ACHN (cell line): ENCODE data around the gene MYPOP.
"Not testable (repeated sequence)": the region's sequence is repeated elsewhere in the genome, so short reads cannot be mapped to it uniquely, and the experiment has no call there.

Source experiments
- DNase-seq: peaks from one replicate; pipeline ENCODE4 v3.0.0-alpha.2; 2015
- in situ Hi-C: cut with HindIII; loops from 2 replicates; pipeline ENCODE4 v1.10.0; 2017; ENCODE audit warnings: low sequenced_read_pairs, low pct_ligation_motif_present, low pct_unique_long_range_greater_than_20kb

The MYPOP gene

DNA sequence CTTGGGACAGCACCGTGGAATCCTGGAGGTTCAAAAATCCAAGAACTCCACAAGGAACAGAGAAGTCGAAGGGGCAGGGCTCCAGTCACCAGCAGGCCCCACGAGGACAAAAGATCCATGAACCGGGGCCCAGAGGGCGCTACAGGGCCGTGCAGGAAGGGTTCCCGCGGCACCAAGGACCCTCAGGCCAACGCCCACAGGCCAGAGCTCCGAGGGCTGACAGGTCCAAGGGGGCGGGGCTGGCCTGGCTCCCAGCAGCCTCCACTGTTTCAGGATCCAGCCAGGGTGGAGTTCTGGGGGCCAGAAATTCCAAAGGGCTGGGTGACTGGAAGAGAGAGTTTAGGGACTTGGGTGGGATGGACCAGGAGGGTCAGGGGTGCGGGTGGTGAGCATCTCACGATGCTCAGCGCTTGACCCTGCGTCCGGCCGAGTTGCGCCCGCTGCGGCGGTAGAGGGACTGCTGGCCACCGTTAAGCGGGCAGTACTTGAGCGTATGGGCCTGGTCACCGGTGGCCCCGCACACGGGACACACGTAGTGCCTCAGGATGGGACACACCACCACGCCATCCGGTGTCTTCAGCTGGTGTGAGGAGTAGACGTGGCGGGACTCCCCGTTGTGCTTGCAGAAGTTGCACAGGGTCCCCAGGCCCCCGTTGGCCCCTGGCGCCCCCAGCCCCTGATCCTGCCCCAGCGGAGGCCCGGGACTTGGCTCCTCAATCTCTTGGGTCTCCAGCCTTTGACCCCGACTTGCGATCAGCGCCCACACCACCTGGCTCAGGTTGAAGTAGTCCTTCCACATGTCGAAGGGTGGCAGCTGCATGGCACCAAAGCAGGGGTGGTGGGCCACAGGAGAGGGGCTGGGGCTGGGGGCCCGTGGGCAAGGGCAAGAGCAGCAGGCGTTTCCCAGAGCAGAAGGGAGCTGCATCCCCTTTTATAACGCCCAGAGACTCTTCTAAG, 11.7 kb upstream of the MYPOP start, which contains the start of gene NANOS2:
NANOS2 (minus strand) TSS at position 905 of the 957 bp plus-strand sequence; CDS start at position 820, 85 bp downstream.
- in situ Hi-C loops, result no loop called here
- DNase-seq, result no peak

- no peak for DNase-seq
- in situ Hi-C loops, result no loop called here
Observed at GRCh38 chr19:45911291-45911690, 8.9 kb upstream of the MYPOP start.

DNA sequence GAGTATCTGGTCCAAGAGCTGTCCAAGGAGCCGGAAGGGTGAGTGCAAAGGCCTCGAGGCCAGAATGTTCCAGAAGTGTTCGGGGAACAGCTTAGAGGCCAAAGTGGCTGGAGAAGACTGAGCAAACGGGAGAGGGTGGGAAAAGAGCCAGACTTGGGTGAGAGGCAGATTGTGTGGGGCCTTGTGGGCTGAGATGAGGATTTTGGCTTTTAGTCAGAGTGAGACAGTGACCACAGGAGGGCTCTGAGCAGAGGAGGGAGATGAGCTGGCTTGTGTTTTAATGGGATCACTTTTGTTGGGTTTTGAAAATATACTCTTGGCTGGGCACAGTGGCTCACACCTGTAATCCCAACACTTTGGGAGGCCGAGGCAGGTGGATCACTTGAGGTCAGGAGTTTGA, 6.5 kb upstream of the MYPOP start:
- in situ Hi-C loops, result no loop called here
- no peak for DNase-seq

DNA sequence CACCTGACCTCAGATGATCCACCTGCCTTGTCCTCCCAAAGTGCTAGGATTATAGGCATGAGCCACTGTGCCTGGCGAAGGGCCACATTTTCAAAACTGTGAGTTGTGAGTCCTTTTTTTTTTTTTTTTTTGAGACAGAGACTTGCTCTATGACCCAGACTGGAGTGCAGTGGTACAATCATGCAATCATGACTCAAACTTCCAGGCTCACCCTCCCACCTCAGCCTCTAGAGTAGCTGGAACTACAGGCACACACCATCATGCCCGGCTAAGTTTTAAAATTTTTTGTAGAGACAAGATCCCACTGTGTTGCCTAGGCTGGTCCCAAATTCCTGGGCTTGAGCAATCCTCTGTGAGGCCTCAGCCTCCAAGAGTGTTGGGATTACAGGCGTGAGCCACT, 3.8 kb upstream of the MYPOP start:
- no peak for DNase-seq
- in situ Hi-C loops, result no loop called here

DNA sequence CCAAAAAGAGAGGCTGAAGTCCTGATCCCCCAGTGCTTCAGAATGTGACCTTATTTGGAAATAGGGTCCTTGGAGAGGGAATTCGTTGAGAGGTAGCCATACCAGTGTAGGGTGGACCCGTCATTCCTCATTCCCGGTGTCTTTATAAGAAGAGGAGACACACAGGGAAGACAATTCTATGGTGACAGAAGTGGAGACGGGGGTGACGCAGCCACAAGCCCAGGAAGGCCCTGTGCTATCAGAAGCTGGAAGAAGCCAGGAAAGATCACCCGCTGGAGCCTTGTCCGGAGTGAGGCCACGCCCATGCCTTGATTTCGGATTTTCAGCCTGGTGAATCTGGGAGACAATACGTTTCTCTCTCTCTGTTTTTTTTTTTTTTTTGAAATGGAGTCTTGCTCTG, 2.6 kb upstream of the MYPOP start:
- in situ Hi-C loops, result no loop called here
- no peak for DNase-seq

- in situ Hi-C loops, result no loop called here
- peak; percentile 94 for DNase-seq
Observed at GRCh38 chr19:45902651-45903625, 525 bp upstream of the MYPOP start.

DNA sequence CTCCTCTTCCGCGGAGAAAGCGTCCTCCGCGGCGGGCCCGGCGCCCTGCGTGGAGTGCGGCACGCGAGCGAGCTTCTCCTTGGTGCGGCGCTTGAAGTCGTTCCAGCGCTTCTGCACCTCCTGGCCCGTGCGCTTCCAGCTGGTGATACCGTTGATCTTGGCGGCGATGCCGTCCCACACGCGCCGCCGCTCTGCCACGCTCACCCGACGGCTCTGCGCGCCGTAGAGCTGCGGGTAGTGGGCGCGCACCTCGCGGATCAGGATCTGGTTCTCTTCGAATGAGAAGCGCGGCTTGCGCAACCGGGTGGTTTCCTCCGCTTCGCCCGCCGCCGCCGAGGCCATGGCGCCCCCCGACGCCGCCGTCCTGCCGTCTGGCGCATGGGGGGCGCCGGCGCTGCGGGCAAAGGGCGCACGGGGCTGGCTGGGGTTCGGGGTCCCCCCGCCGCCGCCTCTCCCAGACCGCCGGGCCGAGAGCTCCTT, 941 bp downstream of the MYPOP start:
- in situ Hi-C loops, result no loop called here
- DNase-seq, result no peak

GRCh38 chr19:45900738-45901431, 1.5 kb downstream of the MYPOP start:
- in situ Hi-C loops, result no loop called here

DNA sequence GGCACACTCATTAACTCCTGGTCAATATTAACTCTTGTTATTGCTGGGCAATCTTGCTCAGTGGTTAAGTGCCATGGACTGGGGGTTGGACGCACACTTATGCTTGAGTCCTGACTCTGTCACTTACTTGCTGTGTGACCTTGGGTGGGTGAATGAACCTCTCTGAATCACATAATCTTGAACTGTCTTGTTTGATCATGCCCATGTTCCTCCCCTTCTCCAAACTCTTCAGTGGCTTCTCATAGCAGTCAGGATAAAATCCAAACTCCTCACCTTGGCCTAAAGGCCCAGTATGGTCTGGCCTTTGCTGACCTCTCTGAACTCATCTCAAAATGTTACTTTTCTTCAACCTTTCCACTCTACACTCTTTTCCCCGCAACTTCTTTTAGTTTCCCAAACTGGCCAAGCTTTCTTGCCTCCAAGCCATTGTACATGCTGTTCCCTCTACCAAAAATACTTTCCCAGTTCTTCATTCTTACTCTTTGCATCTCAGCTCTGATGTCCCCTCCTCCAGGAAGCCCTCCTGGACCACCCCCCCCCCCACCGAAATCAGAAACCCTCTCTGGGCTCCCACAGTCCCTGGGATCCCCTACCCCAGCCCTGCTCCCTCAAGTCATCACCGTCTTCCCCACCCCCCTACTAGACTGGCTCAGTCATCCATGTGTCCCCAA, 2.4 kb downstream of the MYPOP start:
- in situ Hi-C loops, result no loop called here

More at GRCh38 chr19:45900738-45901431, 1.5 kb downstream of the MYPOP start:
- DNase-seq, result no peak

GRCh38 chr19:45899253-45899652, 3.2 kb downstream of the MYPOP start:
- DNase-seq, result no peak
- in situ Hi-C loops, result no loop called here

More for the DNA sequence above, 2.4 kb downstream of the MYPOP start:
- no peak for DNase-seq

DNA sequence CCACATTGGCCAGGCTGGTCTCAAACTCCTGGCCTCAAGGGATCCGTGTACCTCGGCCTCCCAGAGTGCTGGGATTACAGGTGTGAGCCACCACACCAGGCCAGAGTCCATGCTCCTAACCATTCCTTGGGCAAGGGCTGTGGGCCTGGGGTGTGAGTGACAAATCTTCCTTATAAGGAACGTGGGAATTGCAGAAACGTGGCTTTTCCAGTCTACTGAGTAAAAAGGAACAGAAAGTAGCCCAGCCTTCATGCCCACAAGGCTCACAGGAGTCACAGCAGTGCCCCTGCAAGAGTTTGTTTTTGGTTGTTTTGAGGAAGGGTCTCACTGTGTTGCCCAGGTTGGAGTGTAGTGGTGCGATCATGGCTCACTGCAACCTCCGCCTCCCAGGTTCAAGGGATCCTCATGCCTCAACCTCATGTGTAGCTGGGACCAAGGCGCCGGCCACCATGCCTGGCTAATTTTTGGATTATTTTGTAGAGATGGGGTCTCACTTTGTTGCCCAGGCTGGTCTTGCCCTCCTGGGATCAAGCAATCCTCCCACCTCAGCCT, 5.1 kb downstream of the MYPOP start:
- in situ Hi-C loops, result no loop called here
- DNase-seq, result no peak

DNA sequence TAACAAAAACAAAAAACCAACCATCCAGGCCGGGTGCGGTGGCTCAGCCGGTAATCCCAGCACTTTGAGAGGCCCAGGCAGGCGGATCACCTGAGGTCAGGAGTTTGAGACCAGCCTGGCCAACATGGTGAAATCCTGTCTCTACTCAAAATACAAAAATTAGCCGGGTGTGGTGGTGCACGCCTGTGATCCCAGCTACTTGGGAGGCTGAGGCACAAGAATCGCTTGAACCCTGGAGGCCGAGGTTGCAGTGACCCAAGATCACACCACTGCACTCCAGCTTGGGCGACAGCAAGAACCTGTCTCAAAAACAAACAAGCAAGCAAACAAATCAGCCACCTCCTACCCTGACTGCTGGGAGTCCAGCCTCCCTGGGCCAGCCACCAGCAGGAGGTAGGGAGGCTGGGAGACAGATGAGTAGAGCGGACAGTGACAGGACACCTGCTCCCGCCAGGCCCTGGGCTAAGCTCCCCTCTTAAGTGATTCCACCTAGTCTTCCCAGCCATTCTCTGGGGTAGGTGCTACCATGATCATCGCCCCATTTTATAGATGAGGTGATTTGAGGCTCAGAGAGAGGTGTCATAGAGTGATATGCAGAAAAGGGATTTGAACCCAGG, 6.3 kb downstream of the MYPOP start:
- DNase-seq, in situ Hi-C loops: not testable (repeated sequence)

DNA sequence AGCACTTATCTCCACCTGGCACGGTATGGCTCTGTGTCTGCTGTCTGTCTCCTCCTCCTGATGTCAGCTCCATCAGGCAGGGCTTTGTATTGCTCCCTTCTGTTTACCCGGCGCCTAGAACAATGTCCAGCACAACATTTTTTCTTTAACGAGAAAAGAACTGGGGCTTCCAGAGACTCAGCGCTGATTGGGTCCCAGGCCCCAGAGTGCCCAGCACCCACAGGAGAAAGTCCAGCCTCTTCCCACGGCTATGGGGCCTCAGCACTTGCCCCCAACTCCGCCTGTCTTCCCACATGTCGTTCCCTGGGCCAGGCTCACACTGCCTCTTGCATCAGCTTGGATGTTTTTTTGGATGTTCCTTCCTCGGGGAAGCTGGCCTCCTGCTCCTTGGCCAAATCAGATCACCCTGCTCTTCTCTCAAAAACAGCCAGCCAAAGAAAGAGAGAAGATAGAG, 6.9 kb downstream of the MYPOP start:
- no peak for DNase-seq
- in situ Hi-C loops, result no loop called here

DNA sequence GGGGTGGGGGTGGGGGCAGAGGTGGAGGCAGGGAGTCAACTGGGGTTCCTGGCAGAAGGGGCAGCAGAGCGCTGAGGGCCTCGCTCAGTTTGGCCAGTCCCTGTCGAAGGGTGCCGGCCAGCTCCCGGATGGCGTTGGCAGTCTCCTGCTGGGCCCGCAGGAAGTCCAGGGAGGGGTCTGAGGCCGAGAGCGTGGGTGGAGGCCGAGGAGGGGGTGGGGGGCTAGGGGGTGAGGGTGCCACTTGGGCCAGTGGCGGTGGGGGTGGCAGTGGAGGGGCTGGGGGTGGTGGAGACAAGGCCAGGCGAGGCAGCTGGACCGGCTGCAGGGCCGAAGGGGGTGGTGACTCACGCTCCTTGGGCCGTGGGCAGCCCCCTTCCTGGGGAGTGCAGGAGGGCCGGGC, 11.5 kb downstream of the MYPOP start:
- in situ Hi-C loops, result no loop called here
- no peak for DNase-seq

DNA sequence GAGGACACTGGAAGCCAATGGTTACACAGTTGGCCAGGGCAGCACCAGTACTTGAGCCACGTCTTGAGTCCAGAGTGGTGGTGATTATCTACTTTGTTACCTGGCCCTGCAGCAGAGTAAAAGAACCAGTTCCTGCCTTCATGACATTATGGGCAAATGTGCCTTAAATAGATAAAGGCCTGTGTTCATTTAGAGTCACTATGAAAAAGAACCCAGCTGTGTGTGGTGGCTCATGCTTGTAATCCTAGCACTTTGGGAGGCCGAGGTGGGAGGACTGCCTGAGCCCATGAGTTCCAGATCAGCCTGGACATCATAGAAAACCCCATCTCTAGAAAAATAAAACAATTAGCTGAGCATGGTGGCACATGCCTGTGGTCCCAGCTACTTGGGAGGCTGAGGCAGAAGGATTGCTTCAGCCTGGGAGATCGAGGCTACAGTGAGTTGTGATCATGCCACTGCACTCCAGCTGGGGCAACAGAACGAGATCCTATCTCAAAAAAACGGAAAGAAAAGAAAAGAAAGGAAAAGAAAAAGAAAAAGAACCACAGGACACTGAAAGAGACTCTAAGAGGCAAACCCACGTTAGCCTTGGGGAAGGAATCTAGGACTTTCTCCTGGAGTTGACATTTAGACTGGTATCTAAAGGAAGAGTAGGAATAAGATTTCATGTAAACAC, 13.1 kb downstream of the MYPOP start:
- in situ Hi-C loops, result no loop called here
- DNase-seq, result no peak

DNA sequence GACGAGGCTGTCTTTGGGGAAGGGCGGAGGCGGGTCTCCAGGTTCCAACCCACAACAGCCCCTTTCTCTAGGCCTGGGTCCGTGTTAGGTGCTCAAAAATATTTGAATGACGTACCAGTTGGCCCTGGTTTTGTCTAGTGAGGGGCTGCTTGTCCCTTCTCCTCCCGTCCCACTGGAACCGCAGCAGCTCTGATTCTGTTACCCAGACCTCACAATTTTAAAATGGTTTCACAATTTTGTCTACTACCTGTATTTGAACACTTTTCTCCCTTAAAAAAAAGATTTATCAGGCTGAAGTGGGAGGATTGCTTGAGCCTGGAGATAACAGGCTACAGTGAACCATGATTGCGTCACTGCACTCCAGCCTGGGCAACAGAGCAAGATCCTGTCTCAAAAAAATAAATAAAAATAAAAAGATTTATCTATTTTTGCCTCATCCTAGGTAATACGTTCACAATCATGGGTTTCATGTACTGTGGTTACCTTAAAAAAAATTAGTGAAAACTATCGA, 15.2 kb downstream of the MYPOP start:
- no peak for DNase-seq
- in situ Hi-C loops, result no loop called here
